ENCODE measurements around the gene ANKRD29. TPM values are rescaled to one million over a fixed set of nuclear protein-coding genes. Genes with fewer than 3 reads are reported as not detected.
A peak's percentile ranks its signal among the peaks of the same experiment; 100 is the strongest.

Gene ANKRD29
- total and polyA plus RNA-seq, 9 of the 15 experiments (the other 6 are each of a cell fraction or from before 2014, with no cell fraction given) = 0.36 TPM; not detected in 8

GRCh38 chr18:23585007-23585871 lies 77.5 kb downstream of the ANKRD29 start (continued):
- TF ChIP-seq NRF1 (conservative IDR thresholded peaks at IDR 0.05 in 1 of 2, IDR thresholded peaks at IDR 0.05 in 1 of 2) (no peak), TEAD4 (IDR thresholded peaks at IDR 0.05; ENCODE audit: low read length) (no peak), TEAD4 (CRISPR knock-in tag; IDR thresholded peaks at IDR 0.05; ENCODE audit: borderline replicate concordance) (no peak), GTF2F1 (IDR thresholded peaks at IDR 0.05; ENCODE audit: low read depth, low read length) (no peak), GTF2E2 (tag; IDR thresholded peaks at IDR 0.05) (no peak), IFI16 (CRISPR knock-in tag; IDR thresholded peaks at IDR 0.05) (no peak), ZEB2 (IDR thresholded peaks at IDR 0.05) (no peak), SPI1 (IDR thresholded peaks at IDR 0.05; ENCODE audit: borderline replicate concordance, low read depth, low read length) (peak; percentile 26; the same call in 1 of the 2 replicates), TBP (optimal IDR thresholded peaks at IDR 0.05; ENCODE audit: low read depth, low read length) (peak; percentile 25), SETDB1 (IDR thresholded peaks at IDR 0.05; ENCODE audit: low read length) (no peak), SRSF3 (IDR thresholded peaks at IDR 0.05; ENCODE audit: insufficient read depth, low read length) (no peak), NFXL1 (CRISPR knock-in tag; IDR thresholded peaks at IDR 0.05) (no peak), DPF2 (IDR thresholded peaks at IDR 0.05) (peak; percentile 28; the same call in 1 of the 2 replicates), EP300 (IDR thresholded peaks at IDR 0.05; ENCODE audit: low read length) (peak; percentile 9; the same call in 1 of the 2 replicates), JUND (IDR thresholded peaks at IDR 0.05; ENCODE audit: borderline replicate concordance, low read depth, low read length) (0 out of 2 replicates have a peak, but pooled peaks have one; percentile 13), JUND (tag; IDR thresholded peaks at IDR 0.05; ENCODE audit: borderline replicate concordance, low read depth, low read length) (no peak), MTA3 (IDR thresholded peaks at IDR 0.05; ENCODE audit: borderline replicate concordance) (0 out of 2 replicates have a peak, but pooled peaks have one; percentile 13), CCNT2 (IDR thresholded peaks at IDR 0.05; ENCODE audit: borderline replicate concordance, extremely low read depth, insufficient read length, low read depth, low read length) (no peak), ATF7 (IDR thresholded peaks at IDR 0.05) (0 out of 2 replicates have a peak, but pooled peaks have one; percentile 20), HNRNPL (IDR thresholded peaks at IDR 0.05; ENCODE audit: low read depth, low read length) (no peak), PBX2 (CRISPR knock-in tag; IDR thresholded peaks at IDR 0.05; ENCODE audit: low read depth) (no peak), PBX2 (tag; conservative IDR thresholded peaks at IDR 0.05; ENCODE audit: low read depth) (no peak), HLTF (IDR thresholded peaks at IDR 0.05) (no peak), ZNF830 (CRISPR knock-in tag; IDR thresholded peaks at IDR 0.05) (no peak), FOXP1 (CRISPR knock-in tag; IDR thresholded peaks at IDR 0.05) (no peak), STAG1 (CRISPR knock-in tag; IDR thresholded peaks at IDR 0.05; ENCODE audit: borderline replicate concordance) (no peak), TAF1 (IDR thresholded peaks at IDR 0.05; ENCODE audit: control insufficient read depth, extremely low read depth, insufficient read depth, low read length, severe bottlenecking) (no peak), HNRNPLL (IDR thresholded peaks at IDR 0.05; ENCODE audit: low read depth, low read length, poor library complexity, severe bottlenecking) (no peak), BACH1 (tag; IDR thresholded peaks at IDR 0.05) (no peak)
